Measurements from ENCODE around the gene TRDN.

GRCh38 chr6:123439371-123439770, 197.4 kb downstream of the TRDN start:
- TF ChIP-seq CTCF (IDR thresholded peaks at IDR 0.05) (no peak), POLR2A (IDR thresholded peaks at IDR 0.05) (no peak)
